A549 (cell line): Measurements from ENCODE around the gene NDC1.

Experiments used
- CEBPB ChIP-seq, 2 experiments: fragments of >200 bp in 1 of 2; sonication (Bioruptor Twin) in 1 of 2; formaldehyde crosslinking in 1 of 2; IDR thresholded peaks; 2 replicates each; pipeline ENCODE4 v1.6.1; 2012 to 2016
- CHD2 ChIP-seq: fragments of 150-350 bp; IDR thresholded peaks from 2 replicates; pipeline ENCODE4 v1.6.1; 2014; ENCODE audit warnings: low read length; ENCODE audit not compliant: partially characterized antibody
- GATA3 ChIP-seq: IDR thresholded peaks from 2 replicates; pipeline ENCODE4 v1.6.1; 2012; ENCODE audit warnings: borderline replicate concordance
- HOXA7 ChIP-seq: fragments of 250-450 bp; sonication (Bioruptor Pico); IDR thresholded peaks from 2 replicates; pipeline ENCODE4 v1.5.0; 2020; ENCODE audit warnings: mild to moderate bottlenecking, moderate library complexity
- MAX ChIP-seq: IDR thresholded peaks from 2 replicates; pipeline ENCODE4 v1.6.1; 2012
- POLR2AphosphoS2 ChIP-seq: conservative IDR thresholded peaks from 2 replicates; pipeline ENCODE4 v1.6.1; 2012; ENCODE audit warnings: low read length, improper control_type of control experiment, inconsistent platforms
- RAD21 ChIP-seq, 2 experiments: fragments of >200 bp in 1 of 2; sonication (Bioruptor Twin) in 1 of 2; formaldehyde crosslinking in 1 of 2; IDR thresholded peaks in 1 of 2; conservative IDR thresholded peaks in 1 of 2; 2 replicates in 1 of 2; 3 replicates in 1 of 2; pipeline ENCODE4 v1.6.1; 2012 to 2018; ENCODE audit warnings: inconsistent platforms in 1 of 2
- SMC3 ChIP-seq: fragments of >200 bp; sonication (Bioruptor Twin); formaldehyde crosslinking; IDR thresholded peaks from 3 replicates; pipeline ENCODE4 v1.6.1; 2018; ENCODE audit warnings: inconsistent platforms
- TF ChIP-seq, protein P1 (sequence below): fragments of >200 bp; sonication (Bioruptor Twin); formaldehyde crosslinking; IDR thresholded peaks from 3 replicates; pipeline ENCODE4 v1.5.1; 2016
- TF ChIP-seq, protein P2 (sequence below): fragments of 200-600 bp; sonication (generic); IDR thresholded peaks from 2 replicates; pipeline ENCODE4 v1.6.1; 2016; ENCODE audit warnings: antibody characterized with exemption, mild to moderate bottlenecking, moderate library complexity

DNA sequence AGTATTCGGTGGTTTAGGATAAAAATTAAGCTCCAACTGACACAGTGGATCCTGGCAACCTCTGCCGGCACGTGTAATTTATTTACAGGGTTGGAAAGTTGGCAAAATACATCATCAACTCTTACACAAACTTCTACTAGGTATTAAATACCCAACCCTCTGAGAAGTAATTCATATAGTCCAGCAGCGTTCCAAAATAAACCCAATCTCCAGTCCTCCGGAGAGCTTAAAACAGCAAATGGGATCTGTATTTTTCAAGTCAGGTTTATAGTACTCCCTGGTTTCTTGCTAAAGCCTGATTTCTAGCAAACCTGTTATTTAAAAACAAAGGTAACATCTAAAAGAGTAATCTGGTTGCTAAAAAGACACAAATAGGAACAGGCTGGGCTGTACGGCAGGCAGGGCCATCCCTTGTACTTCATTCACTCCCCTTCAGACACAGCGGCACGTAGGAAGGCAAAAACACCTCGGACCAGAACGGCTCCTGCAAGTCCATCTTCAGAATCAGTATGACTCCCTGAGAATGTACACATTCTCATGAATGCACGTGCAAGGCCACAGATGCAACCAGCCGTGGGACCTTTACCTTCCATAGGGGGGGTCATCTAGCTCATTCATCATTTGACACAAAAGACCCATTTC lies 107.8 kb downstream of the NDC1 start:
- TF ChIP-seq RAD21 (conservative IDR thresholded peaks at IDR 0.05 in 1 of 2, IDR thresholded peaks at IDR 0.05 in 1 of 2) (no peak), HOXA7 (CRISPR knock-in tag) (no peak), SMC3 (no peak), MAX (no peak), CEBPB (IDR thresholded peaks at IDR 0.05) (no peak), CHD2 (no peak), GATA3 (no peak), POLR2AphosphoS2 (no peak)
- TF ChIP-seq, protein P1, sequence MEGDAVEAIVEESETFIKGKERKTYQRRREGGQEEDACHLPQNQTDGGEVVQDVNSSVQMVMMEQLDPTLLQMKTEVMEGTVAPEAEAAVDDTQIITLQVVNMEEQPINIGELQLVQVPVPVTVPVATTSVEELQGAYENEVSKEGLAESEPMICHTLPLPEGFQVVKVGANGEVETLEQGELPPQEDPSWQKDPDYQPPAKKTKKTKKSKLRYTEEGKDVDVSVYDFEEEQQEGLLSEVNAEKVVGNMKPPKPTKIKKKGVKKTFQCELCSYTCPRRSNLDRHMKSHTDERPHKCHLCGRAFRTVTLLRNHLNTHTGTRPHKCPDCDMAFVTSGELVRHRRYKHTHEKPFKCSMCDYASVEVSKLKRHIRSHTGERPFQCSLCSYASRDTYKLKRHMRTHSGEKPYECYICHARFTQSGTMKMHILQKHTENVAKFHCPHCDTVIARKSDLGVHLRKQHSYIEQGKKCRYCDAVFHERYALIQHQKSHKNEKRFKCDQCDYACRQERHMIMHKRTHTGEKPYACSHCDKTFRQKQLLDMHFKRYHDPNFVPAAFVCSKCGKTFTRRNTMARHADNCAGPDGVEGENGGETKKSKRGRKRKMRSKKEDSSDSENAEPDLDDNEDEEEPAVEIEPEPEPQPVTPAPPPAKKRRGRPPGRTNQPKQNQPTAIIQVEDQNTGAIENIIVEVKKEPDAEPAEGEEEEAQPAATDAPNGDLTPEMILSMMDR, result no peak
- TF ChIP-seq, protein P2, sequence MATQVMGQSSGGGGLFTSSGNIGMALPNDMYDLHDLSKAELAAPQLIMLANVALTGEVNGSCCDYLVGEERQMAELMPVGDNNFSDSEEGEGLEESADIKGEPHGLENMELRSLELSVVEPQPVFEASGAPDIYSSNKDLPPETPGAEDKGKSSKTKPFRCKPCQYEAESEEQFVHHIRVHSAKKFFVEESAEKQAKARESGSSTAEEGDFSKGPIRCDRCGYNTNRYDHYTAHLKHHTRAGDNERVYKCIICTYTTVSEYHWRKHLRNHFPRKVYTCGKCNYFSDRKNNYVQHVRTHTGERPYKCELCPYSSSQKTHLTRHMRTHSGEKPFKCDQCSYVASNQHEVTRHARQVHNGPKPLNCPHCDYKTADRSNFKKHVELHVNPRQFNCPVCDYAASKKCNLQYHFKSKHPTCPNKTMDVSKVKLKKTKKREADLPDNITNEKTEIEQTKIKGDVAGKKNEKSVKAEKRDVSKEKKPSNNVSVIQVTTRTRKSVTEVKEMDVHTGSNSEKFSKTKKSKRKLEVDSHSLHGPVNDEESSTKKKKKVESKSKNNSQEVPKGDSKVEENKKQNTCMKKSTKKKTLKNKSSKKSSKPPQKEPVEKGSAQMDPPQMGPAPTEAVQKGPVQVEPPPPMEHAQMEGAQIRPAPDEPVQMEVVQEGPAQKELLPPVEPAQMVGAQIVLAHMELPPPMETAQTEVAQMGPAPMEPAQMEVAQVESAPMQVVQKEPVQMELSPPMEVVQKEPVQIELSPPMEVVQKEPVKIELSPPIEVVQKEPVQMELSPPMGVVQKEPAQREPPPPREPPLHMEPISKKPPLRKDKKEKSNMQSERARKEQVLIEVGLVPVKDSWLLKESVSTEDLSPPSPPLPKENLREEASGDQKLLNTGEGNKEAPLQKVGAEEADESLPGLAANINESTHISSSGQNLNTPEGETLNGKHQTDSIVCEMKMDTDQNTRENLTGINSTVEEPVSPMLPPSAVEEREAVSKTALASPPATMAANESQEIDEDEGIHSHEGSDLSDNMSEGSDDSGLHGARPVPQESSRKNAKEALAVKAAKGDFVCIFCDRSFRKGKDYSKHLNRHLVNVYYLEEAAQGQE, result no peak
